Lower leg skin (tissue), 4 donors: ENCODE measurements around the gene TTC7B. TPM values are rescaled to one million over a fixed set of nuclear protein-coding genes. Genes with fewer than 3 reads are reported as not detected.
A peak's percentile ranks its signal among the peaks of the same experiment; 100 is the strongest.

Experiments used
- DNase-seq, 2 donors: peaks; one replicate each; pipeline ENCODE4 v3.0.0-alpha.2; 2019; ENCODE audit warnings: low spot score in 2 of 2
- H3K4me3 ChIP-seq: fragments of 200-600 bp; sonication (generic); 2 replicates; pipeline ENCODE4 v1.5.1; 2017; ENCODE audit warnings: mild to moderate bottlenecking, low read depth; ENCODE audit not compliant: poor library complexity, severe bottlenecking
- CTCF ChIP-seq, 3 donors: fragments of 450-650 bp; IDR thresholded peaks; one replicate each; pipeline ENCODE4 v1.5.1; 2016; ENCODE audit warnings: antibody characterized with exemption in 3 of 3, mild to moderate bottlenecking in 3 of 3, moderate library complexity in 2 of 3
- POLR2A ChIP-seq, 2 donors: fragments of 450-650 bp; IDR thresholded peaks; one replicate each; pipeline ENCODE4 v1.6.1; 2016 to 2017; ENCODE audit warnings: antibody characterized with exemption in 2 of 2, mild to moderate bottlenecking in 1 of 2, moderate library complexity in 1 of 2
- WGBS, 2 donors: methylation state at CpG; one replicate each; pipeline ENCODE4 v1.1.5; 2018; 5-methylcytosine and 5-hydroxymethylcytosine counted together
- intact Hi-C: fragments of 100-400 bp; cut with DNase I; formaldehyde crosslinking; loops from one replicate; pipeline ENCODE4 v1.15.0; 2023; ENCODE audit warnings: low total_unique reads
- total RNA-seq, 4 donors: library from RNA; depleted of rRNA; stranded (reverse); fragments of >200 nt; gene quantifications; one replicate each; pipeline ENCODE4 v1.1.0, GENCODE V29; 2016

The TTC7B gene
- total RNA-seq, 4 donors from 2014 or later: 10.3 to 28.7 (median 20.2) TPM

- no peak overlapping the region for H3K4me3 ChIP-seq
- intact Hi-C loops: no loop called here
- TF ChIP-seq CTCF (IDR thresholded peaks at IDR 0.05) (no peak), POLR2A (IDR thresholded peaks at IDR 0.05) (no peak)
- 62 to 75% methylated on average over 8 of the region's 8 CpGs for WGBS, 2 donors
- DNase-seq: no peak
Observed at GRCh38 chr14:90795744-90796143, 20.5 kb downstream of the TTC7B start.

- H3K4me3 ChIP-seq: no peak overlapping the region
- intact Hi-C loops: no loop called here
- TF ChIP-seq CTCF (IDR thresholded peaks at IDR 0.05): no peak
- no peak for TF ChIP-seq POLR2A (IDR thresholded peaks at IDR 0.05)
Observed at GRCh38 chr14:90791486-90791885, 24.7 kb downstream of the TTC7B start.

GRCh38 chr14:90788031-90788430 lies 28.2 kb downstream of the TTC7B start:
- H3K4me3 ChIP-seq: no peak overlapping the region
- peak in 1 of 2 donors; percentile 77 for DNase-seq
- intact Hi-C loops: no loop called here
- no peak for TF ChIP-seq POLR2A (IDR thresholded peaks at IDR 0.05)
- TF ChIP-seq CTCF (IDR thresholded peaks at IDR 0.05): no peak
- 90 to 92% methylated on average over 7 of the region's 7 CpGs for WGBS, 2 donors

More at GRCh38 chr14:90791486-90791885, 24.7 kb downstream of the TTC7B start:
- WGBS, 2 donors: 91% methylated on average over 11 to 12 of the region's 12 CpGs
- no peak for DNase-seq

GRCh38 chr14:90785876-90786450 lies 30.3 kb downstream of the TTC7B start:
- intact Hi-C loops: no loop called here
- DNase-seq: peak in 1 of 2 donors; percentile 68
- no peak overlapping the region for H3K4me3 ChIP-seq
- TF ChIP-seq POLR2A (IDR thresholded peaks at IDR 0.05): no peak
- no peak for TF ChIP-seq CTCF (IDR thresholded peaks at IDR 0.05)
- 92 to 98% methylated on average over 13 to 15 of the region's 15 CpGs for WGBS, 2 donors

GRCh38 chr14:90785471-90785870 lies 30.8 kb downstream of the TTC7B start:
- no peak for TF ChIP-seq POLR2A (IDR thresholded peaks at IDR 0.05)
- TF ChIP-seq CTCF (IDR thresholded peaks at IDR 0.05): no peak
- no peak overlapping the region for H3K4me3 ChIP-seq
- intact Hi-C loops: no loop called here
- peak in 1 of 2 donors; percentile 87 for DNase-seq
- 56 to 59% methylated on average over 7 of the region's 7 CpGs for WGBS, 2 donors
